H1 (cell line): ENCODE measurements around the gene AASDHPPT. TPM values are rescaled to one million over a fixed set of nuclear protein-coding genes. Genes with fewer than 3 reads are reported as not detected.

ENCODE experiments used
- BCL11A ChIP-seq, 2 experiments: IDR thresholded peaks; one replicate each; pipeline ENCODE4 v1.6.1; 2011; ENCODE audit warnings: low read depth in 2 of 2, low read length in 2 of 2, mild to moderate bottlenecking in 2 of 2
- BRCA1 ChIP-seq: IDR thresholded peaks from 2 replicates; pipeline ENCODE4 v1.6.1; 2012; ENCODE audit warnings: low read depth, low read length, improper control_type of control experiment
- FOSL1 ChIP-seq: IDR thresholded peaks from 2 replicates; pipeline ENCODE4 v1.6.1; 2011; ENCODE audit warnings: mild to moderate bottlenecking, low read depth, low read length, moderate library complexity; ENCODE audit not compliant: insufficient read depth
- HDAC6 ChIP-seq: IDR thresholded peaks from one replicate; pipeline ENCODE4 v1.7.1; 2012; ENCODE audit warnings: low read depth, mild to moderate bottlenecking, inconsistent platforms, low read length, moderate library complexity
- SAP30 ChIP-seq: fragments of 300-600 bp; sonication (generic); IDR thresholded peaks from 2 replicates; pipeline ENCODE4 v1.7.1; 2012; ENCODE audit warnings: low read length, moderate library complexity, mild to moderate bottlenecking, inconsistent platforms; ENCODE audit not compliant: insufficient read depth, insufficient replicate concordance
- SP2 ChIP-seq: IDR thresholded peaks from 2 replicates; pipeline ENCODE4 v1.6.1; 2012; ENCODE audit warnings: mild to moderate bottlenecking, low read length, inconsistent platforms
- polyA plus RNA-seq, 7 experiments: library from polyadenylated mRNA; depleted of rRNA in 3 of 7; stranded (reverse) in 5 of 7; unstranded in 2 of 7; fragments of >200 nt in 5 of 7; fragments of 200-250 nt in 2 of 7; gene quantifications; 1 replicate in 5 of 7; 2 replicates in 1 of 7; 4 replicates in 1 of 7; pipeline versions ENCODE4 v1.2.1 to v1.2.3, GENCODE V29; 2011 to 2013; ENCODE audit warnings: missing spikeins in 2 of 7, mixed read lengths in 2 of 7
- total RNA-seq: library from RNA; stranded (reverse); fragmentation: NEBNext Ultra II Directional; extraction: Animal tissue kit (Norgen Biotek cat#: 25700); gene quantifications from 2 replicates; pipeline ENCODE4 v1.2.1, GENCODE V29; 2021
- TF ChIP-seq, protein P1 (sequence below): IDR thresholded peaks from 2 replicates; pipeline ENCODE4 v1.6.1; 2012; ENCODE audit warnings: inconsistent platforms

The AASDHPPT gene
- total and polyA plus RNA-seq, 2 of the 8 experiments (the other 6 are each of a cell fraction or from before 2014, with no cell fraction given): 15.7 to 42.2 TPM

DNA sequence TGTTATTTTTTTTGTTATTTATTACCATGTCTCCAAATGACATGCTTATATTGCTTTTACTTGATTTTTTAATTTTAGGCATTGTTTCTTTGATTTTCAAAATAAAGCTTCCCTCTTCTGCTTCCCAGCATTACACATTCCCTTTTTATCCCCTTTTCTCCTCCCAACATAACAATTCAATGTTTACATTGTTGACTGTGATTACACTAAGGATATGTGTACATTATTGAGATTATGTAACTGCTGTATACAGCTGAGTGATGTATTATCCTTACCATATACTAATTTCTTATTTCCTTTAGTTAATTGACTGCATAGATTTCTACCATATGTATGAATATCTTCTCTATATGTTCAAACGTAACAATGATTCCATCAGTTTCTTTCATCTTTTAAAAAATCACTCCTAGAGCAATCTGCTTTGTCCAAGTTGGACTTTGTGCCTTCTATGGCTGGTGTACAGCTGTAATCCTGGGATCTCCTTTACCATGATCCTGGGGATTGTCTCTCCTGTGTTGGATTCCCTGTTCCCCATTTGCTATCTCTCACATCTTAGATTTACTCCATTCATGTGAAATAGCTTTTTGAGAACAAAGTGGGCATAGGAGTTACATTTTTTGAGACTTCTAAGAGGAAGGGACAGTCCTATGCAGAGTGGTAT, 21.6 kb downstream of the AASDHPPT start (continued):
- TF ChIP-seq BCL11A (IDR thresholded peaks at IDR 0.05; ENCODE audit: low read depth in 2 of 2, low read length in 2 of 2) (no peak), SAP30 (no peak), SP2 (no peak), HDAC6 (no peak), BRCA1 (no peak), FOSL1 (no peak)
- TF ChIP-seq, protein P1, sequence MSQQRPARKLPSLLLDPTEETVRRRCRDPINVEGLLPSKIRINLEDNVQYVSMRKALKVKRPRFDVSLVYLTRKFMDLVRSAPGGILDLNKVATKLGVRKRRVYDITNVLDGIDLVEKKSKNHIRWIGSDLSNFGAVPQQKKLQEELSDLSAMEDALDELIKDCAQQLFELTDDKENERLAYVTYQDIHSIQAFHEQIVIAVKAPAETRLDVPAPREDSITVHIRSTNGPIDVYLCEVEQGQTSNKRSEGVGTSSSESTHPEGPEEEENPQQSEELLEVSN: no peak
